HG02678 (cell line): ENCODE measurements around the gene MRPL2.

Experiments used
- ATAC-seq: cut with Tn5 transposase; IDR thresholded peaks from one replicate; pipeline ENCODE4 v1.9.1; 2021; ENCODE audit warnings: mild to moderate bottlenecking, moderate library complexity; ENCODE audit not compliant: unreplicated experiment

Gene MRPL2

DNA sequence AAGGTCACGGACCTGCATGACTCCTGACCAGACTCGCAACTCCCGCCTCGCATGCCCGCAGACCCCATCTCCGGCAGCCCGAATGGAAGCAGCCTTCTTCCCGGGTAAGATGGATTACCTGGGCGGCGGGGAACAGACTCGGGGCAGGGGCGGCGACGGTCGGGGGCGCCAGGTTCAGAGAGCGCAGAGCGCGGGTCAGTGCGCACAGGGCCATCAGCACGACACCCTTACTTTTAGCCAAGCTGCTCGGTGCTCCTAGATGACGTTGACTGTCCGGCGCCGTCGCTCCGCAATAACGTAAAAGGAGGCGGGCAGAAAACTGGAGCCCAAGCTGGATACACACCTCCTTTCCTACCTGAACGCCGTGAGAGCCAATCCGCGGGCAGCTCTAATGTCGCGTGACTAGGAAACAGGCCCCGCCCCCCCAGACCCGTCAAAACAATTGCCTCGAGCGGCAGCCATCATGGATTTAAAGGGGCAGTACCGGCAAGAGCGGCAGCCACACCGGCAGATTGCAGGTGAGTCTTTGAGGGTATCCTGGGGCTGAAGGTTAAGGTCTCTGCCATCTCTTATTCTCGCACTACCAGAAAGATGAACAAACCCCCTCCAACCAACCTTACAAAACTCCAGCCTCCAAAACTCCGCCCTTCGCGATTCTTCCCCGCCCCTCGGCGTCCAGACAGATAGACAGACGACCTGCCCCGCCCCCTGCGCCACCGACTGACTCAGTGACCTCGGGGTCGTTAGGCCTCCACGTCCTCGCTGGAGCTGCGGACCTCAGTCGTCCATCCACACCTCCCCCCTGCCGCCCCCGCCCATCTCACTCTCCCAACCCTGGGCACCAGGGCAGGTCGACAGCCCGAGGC lies at the start of gene MRPL2, which contains the start of gene KLC4:
Gene MRPL2, minus strand, starts transcription at position 267 of the 866 bp plus-strand sequence. Its CDS starts 53 bp downstream, at position 214.
Gene KLC4, plus strand, starts transcription at position 464 of the 866 bp plus-strand sequence. CDS start 1,705 bp downstream, outside the sequence.
- peak; percentile 91 for ATAC-seq

DNA sequence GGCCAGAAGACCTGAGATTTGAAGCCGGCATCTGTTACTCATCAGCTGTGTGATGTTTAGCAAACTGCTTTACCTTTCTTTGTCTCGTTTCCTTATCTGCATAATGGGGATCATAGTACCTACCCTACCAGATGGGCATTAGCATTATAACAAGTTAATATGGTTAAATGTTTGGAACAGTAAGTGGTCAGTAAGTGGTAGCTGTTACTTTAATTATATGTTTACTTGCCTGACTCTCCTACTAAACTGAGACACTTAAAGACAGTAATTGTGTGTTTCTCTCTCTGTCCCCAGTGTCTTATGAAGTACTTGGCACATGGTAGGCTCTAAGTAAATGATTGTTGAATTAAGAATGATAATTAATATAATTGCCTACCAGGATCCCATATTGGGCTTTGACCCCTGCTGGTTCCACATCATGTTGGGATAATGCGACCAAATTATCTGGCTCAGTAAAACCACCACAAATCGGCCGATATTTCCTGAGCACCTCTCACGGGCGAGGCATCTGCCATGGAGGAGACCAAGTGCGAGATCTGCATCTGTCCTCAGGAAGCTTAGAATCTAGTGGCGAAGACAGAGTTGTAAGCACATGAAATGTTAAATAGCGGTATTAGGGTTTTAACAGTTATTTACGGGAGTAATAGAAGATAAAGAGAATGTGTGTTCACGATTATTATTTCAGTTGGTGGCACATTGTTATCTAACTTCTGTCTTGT lies 48.3 kb upstream of the MRPL2 start:
- ATAC-seq = no peak

DNA sequence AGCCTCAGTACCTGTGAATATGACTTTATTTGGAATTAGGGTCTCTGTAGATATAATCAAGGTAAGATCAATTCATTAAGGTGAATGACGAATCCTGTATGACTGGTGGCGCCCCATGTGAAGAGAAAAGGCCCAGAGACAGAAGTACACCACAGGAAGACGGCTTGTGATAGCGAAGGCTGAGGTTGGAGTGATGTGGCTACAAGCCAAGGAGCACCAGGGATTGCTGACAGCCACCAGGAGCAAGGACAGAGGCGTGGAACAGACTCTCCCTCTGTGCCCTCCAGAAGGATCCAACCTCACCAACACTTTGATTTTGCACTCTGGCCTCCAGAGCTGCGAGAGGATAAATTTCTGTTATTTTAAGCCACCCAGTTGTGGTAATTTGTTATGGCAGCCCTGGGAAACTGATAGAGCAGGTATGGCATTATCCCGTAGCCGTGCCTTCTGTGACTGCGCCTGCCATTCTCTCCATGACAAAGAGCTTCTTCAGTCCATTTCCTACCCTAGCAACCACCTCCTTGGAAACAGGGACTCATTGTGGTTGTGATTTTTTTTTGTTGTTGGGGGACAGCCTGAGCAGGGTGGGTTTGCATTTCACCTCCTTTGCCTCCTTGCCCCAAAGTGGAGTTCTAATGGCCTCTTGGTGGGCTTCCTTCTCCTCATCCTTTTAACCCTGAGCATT lies 46.4 kb upstream of the MRPL2 start:
- no peak for ATAC-seq

DNA sequence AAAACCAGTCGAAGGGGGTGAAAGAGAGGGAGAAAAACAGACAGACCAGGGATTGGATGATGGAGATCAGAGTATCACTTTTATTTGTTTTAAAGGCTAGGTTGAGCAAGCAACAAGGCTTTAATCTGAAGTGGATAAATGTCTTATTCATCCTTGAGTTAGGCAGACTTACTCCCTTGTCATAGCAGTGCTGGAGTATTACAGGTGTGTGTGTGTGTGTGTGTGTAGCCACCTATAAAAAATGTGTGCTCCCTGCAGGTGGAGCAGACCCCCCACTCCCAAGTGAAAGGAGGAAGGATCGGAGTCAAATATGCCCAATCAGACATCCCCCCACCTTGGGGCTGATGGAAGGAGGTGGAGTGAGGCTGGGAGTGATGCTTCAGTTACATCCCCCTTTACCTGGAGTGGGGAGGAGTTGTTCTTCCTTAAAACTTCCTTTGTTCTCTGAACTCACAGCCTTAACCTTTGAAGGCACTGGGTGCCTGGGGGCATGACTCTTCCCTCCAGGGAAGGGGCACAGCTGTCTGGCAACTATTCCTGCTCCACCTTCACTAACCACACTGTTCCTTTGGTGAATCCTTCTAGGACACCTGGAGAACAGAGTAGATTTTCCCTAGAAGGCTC lies 44.1 kb upstream of the MRPL2 start:
- no peak for ATAC-seq

DNA sequence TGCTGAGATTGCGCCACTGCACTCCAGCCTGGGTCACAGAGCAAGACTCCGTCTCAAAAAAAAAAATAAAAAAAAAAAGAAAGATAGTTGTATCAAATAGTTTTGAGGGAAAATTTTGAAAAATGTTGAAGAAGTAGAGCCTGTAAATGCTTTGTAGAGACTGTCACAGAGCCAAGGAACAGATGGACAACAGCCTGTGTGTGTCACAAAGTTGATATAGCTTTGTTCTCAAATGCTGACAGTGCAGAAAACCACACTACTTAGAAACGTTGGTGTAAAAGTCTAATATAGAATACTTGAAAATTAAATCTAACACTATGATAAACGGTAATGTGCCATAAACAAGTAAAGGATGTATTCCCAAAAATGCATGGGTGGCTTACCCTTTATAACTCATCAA lies 42.3 kb upstream of the MRPL2 start:
- no peak for ATAC-seq

DNA sequence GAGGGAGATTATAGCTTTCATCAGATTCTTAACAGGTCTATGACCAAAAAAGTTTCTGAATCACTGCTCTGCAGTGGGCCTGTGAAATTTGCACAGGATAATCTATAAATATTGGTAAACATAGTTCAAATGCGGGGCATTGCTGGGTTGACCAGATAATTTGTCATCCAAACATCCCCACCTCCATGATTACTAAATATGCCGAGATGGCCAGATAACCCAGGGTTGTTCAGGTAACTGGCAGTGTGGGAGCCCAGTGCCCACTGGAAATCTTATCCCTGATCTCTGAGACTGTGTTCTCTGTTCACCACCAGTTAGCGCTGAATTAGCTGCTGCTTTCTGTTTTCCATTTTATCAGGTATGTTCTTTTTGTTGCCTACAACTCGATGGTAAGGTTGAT lies 38.3 kb upstream of the MRPL2 start:
- no peak for ATAC-seq

DNA sequence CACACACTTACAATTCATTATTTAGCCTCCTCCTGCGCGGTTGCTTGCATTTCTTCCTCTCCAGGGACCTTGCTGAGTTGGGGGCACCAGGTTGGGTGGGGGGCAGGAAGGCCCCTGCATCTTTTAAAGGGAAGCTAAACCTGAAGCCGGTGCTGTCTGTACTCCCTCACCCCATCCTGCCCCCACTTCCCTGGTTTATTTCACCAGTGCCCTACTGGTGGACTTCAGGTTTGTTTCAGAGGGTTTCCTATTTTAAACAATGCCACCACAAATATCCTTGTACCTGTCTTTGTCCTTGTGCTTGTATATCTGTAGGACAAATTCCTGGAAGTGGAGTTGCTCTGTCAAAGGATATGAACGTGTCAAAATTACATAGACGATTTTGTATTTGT lies 37.9 kb upstream of the MRPL2 start:
- no peak for ATAC-seq

DNA sequence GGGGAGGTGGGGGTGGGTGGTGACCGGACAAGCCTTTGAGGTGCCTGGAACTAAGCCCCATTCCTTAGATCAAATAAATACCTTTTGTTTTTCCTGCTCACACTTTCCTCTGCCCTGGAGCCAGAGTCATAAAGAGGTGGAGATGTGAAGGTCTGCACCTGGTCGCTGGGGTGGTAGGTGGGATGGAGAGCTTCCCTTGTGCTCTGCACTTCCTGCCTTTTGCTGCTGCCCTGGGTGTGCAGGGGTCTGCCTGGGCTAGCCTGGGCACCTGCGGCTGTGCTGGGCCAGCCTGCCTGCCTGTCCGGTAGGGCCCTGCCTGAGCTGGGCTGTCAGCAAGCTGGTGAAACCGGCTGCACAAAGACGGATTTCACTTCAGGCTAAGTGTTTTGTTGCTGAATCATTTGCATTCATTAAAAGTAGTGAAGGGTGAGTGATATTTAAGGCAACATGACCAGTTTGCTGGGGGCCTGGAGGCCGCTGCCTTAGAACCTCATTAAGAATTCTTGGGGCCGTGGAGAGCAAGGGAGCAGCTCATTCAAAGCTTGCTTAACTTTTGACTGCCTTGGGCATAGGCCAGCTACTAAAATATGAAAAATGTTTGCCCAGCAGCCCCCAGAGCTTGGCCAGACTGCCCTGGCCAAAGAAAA lies 37.3 kb upstream of the MRPL2 start:
- ATAC-seq = no peak

DNA sequence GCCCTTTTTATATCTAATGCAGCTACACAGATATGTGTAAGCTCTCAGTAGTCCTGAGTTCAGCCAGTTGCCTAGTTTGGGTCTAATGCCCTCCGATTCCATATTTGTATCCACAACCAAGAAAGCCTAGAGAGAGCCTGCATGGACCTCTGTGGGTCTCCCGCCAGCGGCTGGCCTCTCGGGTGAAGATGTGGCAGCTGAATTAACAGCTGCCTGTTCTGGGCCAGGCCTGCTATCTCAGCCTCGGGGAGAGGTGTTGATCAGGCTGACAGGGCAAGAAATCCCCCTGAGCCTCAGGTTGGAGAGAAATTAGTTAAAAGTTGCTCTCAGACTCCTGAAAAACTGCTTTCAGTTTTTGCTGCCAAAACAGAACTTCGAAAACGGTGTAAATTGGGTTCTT lies 36.7 kb upstream of the MRPL2 start:
- ATAC-seq = no peak

DNA sequence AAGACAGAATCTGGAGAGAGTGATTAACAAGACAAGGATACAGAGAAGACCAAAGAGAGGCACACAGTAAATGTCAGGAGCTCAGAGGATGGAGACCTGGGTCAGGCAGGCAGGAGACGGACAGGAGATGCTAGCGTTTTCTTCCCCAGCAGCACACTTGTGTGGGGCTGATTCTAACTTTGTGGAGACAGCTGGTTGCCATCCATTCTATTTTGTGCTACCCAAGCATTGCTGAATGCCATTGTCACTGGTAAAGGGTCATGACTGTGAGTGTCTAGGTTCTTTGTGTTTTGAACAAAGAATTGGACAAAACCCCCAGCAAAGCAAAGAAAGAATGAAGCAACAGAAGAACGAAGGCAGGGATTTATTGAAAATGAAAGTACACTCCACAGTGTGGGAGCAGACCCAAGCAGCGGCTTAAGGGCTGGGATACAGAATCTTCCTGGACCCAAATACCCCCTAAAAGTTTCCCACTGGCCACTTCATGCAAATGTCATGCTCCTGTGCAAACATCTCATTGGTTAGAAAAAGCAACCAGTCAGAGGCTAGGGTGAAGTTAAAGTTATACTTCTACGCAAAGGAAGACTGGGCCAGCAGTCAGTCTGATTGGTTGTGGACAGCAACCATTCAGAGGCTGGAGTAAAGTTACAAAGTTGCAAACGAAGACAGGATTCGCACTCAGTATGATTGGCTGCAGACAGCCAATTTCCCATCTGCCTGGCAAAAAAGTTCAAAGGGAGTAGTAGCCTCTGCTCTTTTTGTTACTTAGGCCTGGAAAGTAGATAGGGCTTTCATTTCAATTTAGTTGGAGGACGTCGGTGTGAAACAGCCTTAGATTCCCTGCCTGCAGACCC lies 34.4 kb upstream of the MRPL2 start:
- no peak for ATAC-seq

DNA sequence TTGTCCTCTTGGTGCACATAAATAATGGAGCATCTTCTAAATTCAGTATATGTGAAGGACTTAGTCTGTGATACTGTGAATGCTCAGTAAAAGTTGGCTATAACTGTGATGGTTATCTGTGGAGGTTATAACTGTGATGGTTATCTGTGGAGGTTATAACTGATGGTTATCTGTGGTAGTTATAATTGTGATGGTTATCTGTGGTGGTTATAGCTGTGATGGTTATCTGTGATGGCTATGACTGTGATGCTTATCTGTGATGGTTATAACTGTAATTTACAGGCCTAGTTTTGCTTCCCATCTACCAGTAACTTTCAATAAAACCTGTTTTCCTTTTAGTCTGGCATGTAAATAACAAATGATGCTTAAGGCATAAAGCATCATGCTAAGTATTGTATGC lies 33.4 kb upstream of the MRPL2 start:
- no peak for ATAC-seq

DNA sequence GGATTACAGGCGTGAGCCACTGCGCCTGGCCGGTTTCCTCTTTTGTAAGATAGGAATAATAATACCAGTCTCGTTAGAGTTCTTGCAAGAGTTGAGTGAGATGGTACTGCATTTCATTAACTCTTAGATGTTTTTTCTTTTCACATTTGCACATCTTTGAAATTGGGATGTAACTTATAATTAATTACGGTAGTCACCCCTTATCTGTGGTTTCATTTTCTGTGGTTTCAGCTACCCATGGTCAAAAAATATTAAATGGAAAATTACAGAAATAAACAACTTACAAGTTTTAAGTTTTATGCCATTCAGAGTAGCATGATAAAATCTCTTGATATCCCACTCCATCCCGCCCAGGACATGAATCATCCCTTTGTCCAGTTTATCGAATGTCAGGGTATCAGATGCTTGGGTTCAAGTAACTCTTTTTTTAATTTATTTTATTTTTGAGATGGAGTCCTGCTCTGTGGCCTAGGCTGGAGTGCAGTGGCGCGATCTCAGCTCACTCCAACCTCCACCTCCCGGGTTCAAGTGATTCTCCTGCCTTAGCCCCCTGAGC lies 32.3 kb upstream of the MRPL2 start:
- ATAC-seq = no peak

DNA sequence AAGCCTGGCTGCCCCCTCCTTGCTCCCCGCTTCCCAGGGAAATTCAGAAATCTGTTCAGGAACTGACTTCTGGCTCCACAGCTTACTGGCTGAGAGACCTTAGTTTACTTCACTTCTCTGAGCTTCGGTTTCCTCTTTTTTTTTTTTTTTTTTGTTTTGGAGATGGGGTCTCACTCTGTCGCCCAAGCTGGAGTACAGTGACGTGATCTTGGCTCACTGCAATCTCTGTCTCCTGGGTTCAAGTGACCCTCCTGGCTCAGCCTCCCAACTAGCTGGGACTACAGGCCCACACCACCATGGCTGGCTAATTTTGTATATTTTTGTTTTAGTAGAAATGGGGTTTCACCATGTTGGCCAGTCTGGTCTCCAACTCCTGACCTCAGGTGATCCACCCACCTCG lies 31.8 kb upstream of the MRPL2 start:
- ATAC-seq = no peak

DNA sequence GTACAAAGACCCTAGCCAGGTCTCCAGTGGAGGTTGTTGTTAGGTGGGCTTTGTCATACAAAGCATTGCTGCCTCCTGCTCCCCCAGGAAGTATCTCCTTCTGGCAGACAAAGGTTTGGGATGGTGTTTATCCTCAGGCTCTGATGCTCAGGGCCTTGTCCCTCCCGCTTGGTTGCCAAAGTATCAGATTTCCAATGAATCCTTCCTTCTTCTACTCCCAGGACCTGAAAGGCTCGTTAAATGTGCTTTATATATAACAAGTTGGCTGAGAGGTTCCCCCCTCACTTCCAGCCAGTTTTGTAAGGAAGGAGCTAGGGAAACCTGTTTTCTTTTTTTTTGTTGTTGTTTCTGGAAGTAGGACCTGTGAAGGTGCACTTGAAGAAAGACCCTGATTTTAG lies 31.3 kb upstream of the MRPL2 start:
- no peak for ATAC-seq

DNA sequence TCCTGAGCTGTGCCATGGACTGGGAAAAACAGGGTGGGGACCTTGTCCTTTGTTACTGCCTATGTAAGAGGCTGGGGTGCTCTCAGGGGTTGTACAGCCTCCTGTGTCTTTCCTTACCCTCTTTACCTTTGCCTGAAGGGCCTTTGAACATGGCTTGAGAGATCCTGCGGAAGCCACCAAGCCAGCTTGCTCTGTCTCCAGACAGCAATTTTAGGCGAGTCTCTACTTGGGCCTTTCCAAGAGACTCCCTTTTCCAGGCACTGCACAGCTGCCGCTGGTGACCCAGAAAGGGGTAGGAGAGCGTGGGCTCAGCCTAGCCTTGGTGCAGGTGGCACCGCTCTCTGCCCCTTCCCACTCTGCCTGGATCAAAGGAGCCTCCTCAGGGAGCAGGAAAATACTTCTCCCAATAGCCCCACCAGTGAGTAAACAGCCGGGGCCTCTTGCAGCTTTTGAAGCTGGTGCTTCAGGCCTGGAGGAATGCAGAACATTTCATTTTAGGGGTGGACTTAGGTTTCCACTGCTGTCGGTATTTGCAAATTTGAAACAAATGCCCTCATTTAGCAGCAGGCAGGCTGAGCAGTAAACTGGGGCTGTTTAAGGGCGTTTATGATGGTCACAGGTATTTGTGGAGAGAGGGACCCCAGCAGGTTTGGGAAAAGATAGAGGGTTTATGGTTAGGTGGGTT lies 30.8 kb upstream of the MRPL2 start:
- ATAC-seq = no peak

DNA sequence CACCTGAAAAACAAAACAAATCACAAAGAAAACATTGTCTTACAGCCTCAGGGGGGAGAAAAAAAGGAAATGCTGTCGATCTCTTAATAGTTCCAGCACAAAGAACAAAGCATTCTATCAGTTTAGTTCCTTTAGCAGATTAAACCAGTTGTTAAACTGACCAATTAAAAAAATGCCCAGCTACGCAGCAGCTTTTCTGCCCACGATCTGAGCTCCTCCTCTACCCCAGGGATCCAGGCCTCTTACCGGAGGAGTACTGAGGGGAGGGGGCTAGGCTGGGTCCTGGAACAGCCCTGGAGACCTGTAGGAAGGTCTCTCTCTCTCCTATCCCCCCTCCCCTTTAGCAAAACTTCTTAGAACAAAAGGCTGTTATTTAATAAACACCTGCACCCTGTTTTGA lies 30.2 kb upstream of the MRPL2 start:
- no peak for ATAC-seq

DNA sequence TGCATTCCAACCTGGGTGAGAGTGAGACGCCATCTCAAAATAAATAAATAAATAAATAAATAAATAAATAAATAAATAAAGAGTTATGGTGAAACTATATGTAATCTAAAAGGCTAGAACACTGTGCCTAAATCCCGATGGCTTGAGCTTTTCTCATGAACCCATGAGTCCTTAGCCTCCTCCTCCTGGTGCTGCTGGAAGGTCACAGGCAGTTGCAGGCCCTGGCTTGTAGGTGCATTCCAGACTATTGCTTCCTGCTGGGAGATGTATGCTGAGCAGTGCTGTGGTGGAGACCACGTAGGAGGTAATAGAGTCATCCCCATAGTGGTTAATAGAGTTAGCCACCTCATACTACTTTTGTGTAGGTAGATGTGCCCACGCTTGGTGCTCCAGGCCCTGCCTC lies 29.4 kb upstream of the MRPL2 start:
- no peak for ATAC-seq

DNA sequence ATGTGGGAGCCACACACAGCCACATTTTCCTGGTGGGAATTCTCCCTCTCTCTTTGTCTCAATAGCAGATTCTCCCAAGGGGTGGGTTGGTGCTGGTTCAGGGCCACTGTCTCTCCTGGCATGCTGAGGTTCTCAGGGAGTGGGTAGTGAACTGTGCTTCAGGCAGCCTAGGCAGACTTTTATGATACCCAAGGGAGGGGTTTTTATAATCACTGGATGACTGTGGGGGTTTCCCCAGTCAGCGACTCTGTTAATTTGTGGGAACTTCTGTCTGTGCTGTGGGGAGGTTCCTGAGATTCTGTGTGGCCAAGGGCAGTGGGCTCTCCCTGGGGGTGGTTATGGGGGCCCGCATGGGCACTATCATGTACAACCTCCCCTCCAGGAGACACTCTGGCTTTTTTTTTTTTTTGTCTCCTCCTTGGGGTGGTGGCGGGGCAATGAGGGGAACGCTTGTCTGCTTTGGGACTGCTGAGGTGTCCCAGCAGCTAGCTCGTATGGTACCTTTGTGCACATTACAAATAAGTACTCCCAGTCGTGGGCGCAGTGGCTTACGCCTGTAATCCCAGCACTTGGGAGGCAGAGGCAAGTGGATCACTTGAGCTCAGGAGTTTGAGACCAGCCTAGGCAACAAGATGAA lies 26.9 kb upstream of the MRPL2 start:
- ATAC-seq = no peak
